H7 (cell line): ENCODE measurements around the gene GSAP. TPM values are rescaled to one million over a fixed set of nuclear protein-coding genes. Genes with fewer than 3 reads are reported as not detected.

Experiments used
- DNase-seq: peaks from one replicate; pipeline ENCODE4 v3.0.0; 2012
- H3K27me3 ChIP-seq: 2 replicates; pipeline ENCODE4 v1.6.0; 2011; ENCODE audit warnings: mild to moderate bottlenecking, low read length; ENCODE audit not compliant: control insufficient read depth, insufficient read depth
- H3K36me3 ChIP-seq: replicated peaks from 2 replicates; pipeline ENCODE4 v1.5.1; 2011; ENCODE audit warnings: low read length; ENCODE audit not compliant: control insufficient read depth, insufficient read depth
- H3K4me3 ChIP-seq: 2 replicates; pipeline ENCODE4 v1.5.1; 2011; ENCODE audit warnings: low read depth, mild to moderate bottlenecking, control low read depth, low read length, moderate library complexity; ENCODE audit not compliant: insufficient read depth
- total RNA-seq: library from RNA; depleted of rRNA; stranded (reverse); fragments of >200 nt; shearing (Covaris generic); gene quantifications from 2 replicates; pipeline ENCODE4 v1.2.3, GENCODE V29; 2014; rRNA removed

GSAP gene
- total RNA-seq, 1 experiment from 2014 or later, result 3.7 TPM

GRCh38 chr7:77269360-77270093, 146.6 kb downstream of the GSAP start:
- H3K27me3 ChIP-seq, result no peaks in the 10 kb centered on the region

GRCh38 chr7:77266291-77266794, 149.8 kb downstream of the GSAP start:
- no peaks in the 10 kb centered on the region for H3K36me3 ChIP-seq
- no peak for DNase-seq
- H3K27me3 ChIP-seq, result no peaks in the 10 kb centered on the region
- no peak overlapping the region for H3K4me3 ChIP-seq

More at GRCh38 chr7:77269360-77270093, 146.6 kb downstream of the GSAP start:
- no peaks in the 10 kb centered on the region for H3K36me3 ChIP-seq
- DNase-seq, result no peak
- no peak overlapping the region for H3K4me3 ChIP-seq

- no peak for DNase-seq
- H3K27me3 ChIP-seq, result no peaks in the 10 kb centered on the region
- no peak overlapping the region for H3K4me3 ChIP-seq
- no peaks in the 10 kb centered on the region for H3K36me3 ChIP-seq
These were observed 150.5 kb downstream of the GSAP start for GRCh38 chr7:77265666-77266065.

- no peak for DNase-seq
- H3K36me3 ChIP-seq, result no peaks in the 10 kb centered on the region
- no peak overlapping the region for H3K4me3 ChIP-seq
- H3K27me3 ChIP-seq, result no peaks in the 10 kb centered on the region
These were observed 153.8 kb downstream of the GSAP start for GRCh38 chr7:77262316-77262715.

Other genes with a start within 250 kb of the GSAP start
- gene FGL2, start 216.5 kb downstream of the GSAP start, total RNA-seq, result not detected in 2 replicates
- 40.9 and 57.0 TPM in 2 replicates for gene PTPN12, start 120.9 kb upstream of the GSAP start, total RNA-seq